Loucy (cell line): Measurements from ENCODE around the gene SUPT5H.

Source experiments
- CTCF ChIP-seq: fragments of 200-600 bp; sonication (generic); conservative IDR thresholded peaks from 2 replicates; pipeline ENCODE4 v1.5.1; 2014; ENCODE audit warnings: mild to moderate bottlenecking, antibody characterized with exemption, low read length
- EZH2phosphoT487 ChIP-seq: fragments of 200-600 bp; IDR thresholded peaks from 2 replicates; pipeline ENCODE4 v1.6.1; 2018; ENCODE audit warnings: antibody characterized with exemption, mild to moderate bottlenecking, moderate library complexity, borderline replicate concordance

- TF ChIP-seq EZH2phosphoT487 (no peak), CTCF (no peak)
Measured at GRCh38 chr19:39428283-39429112, 16.9 kb upstream of the SUPT5H start.
